ENCODE measurements around the gene MT2A. TPM values are rescaled to one million over a fixed set of nuclear protein-coding genes. Genes with fewer than 3 reads are reported as not detected.
A peak's percentile ranks its signal among the peaks of the same experiment; 100 is the strongest.

Gene MT2A
- total and polyA plus RNA-seq, 2 of the 13 experiments (the other 11 are each of a cell fraction or from before 2014, with no cell fraction given) = 135 to 371 TPM

GRCh38 chr16:56643080-56643778 is 34.8 kb downstream of the MT2A start (continued):
- TF ChIP-seq HNF4G (IDR thresholded peaks at IDR 0.05; ENCODE audit: borderline replicate concordance, low read depth, low read length) = no peak
- peak; percentile 21; the same call in 1 of the 2 replicates for TF ChIP-seq HNF4G (CRISPR knock-in tag; IDR thresholded peaks at IDR 0.05; ENCODE audit: borderline replicate concordance, low read depth)
- TF ChIP-seq MTA3 (CRISPR knock-in tag; IDR thresholded peaks at IDR 0.05) = no peak
- peak; percentile 82; the same call in 1 of the 2 replicates for TF ChIP-seq CAMTA2 (CRISPR knock-in tag; IDR thresholded peaks at IDR 0.05; ENCODE audit: borderline replicate concordance)
- no peak for TF ChIP-seq NR2F2 (IDR thresholded peaks at IDR 0.05; ENCODE audit: borderline replicate concordance, low read depth)
- no peak for TF ChIP-seq U2AF2 (IDR thresholded peaks at IDR 0.05; ENCODE audit: low read depth, low read length)
- no peak for TF ChIP-seq ZNF484 (CRISPR knock-in tag; IDR thresholded peaks at IDR 0.05; ENCODE audit: borderline replicate concordance, low read depth)
- no peak for TF ChIP-seq SPEN (CRISPR knock-in tag; IDR thresholded peaks at IDR 0.05; ENCODE audit: low read depth)
- no peak for TF ChIP-seq MXD4 (CRISPR knock-in tag; IDR thresholded peaks at IDR 0.05)
- TF ChIP-seq ZFP36 (IDR thresholded peaks at IDR 0.05; ENCODE audit: borderline replicate concordance, low read depth, low read length, partially characterized antibody) = no peak
- no peak for TF ChIP-seq TOPORS (CRISPR knock-in tag; IDR thresholded peaks at IDR 0.05)
- no peak for TF ChIP-seq NFE2 (CRISPR knock-in tag; IDR thresholded peaks at IDR 0.05)
- TF ChIP-seq PLRG1 (conservative IDR thresholded peaks at IDR 0.05) = no peak
- TF ChIP-seq ZNF770 (CRISPR knock-in tag; IDR thresholded peaks at IDR 0.05) = no peak
- TF ChIP-seq ZNF362 (CRISPR knock-in tag; IDR thresholded peaks at IDR 0.05; ENCODE audit: borderline replicate concordance) = no peak
- TF ChIP-seq MIER3 (CRISPR knock-in tag; IDR thresholded peaks at IDR 0.05; ENCODE audit: borderline replicate concordance) = no peak
- TF ChIP-seq POLR2AphosphoS2 (IDR thresholded peaks at IDR 0.05; ENCODE audit: low read depth, low read length) = no peak
- peak; percentile 56; the same call in 1 of the 2 replicates for TF ChIP-seq NFKB2 (CRISPR knock-in tag; IDR thresholded peaks at IDR 0.05; ENCODE audit: borderline replicate concordance)
- no peak for TF ChIP-seq RBFOX2 (IDR thresholded peaks at IDR 0.05; ENCODE audit: low read depth, low read length)
- no peak for TF ChIP-seq ZFP36L2 (CRISPR knock-in tag; IDR thresholded peaks at IDR 0.05)
- no peak for TF ChIP-seq CBX2 (IDR thresholded peaks at IDR 0.05; ENCODE audit: low read depth, low read length)
- TF ChIP-seq CBX2 (CRISPR knock-in tag; IDR thresholded peaks at IDR 0.05; ENCODE audit: low read depth) = peak; percentile 58; the same call in 1 of the 2 replicates
- TF ChIP-seq TARDBP (CRISPR knock-in tag; IDR thresholded peaks at IDR 0.05) = peak; percentile 26; the same call in 1 of the 2 replicates
- TF ChIP-seq ZNF672 (CRISPR knock-in tag; IDR thresholded peaks at IDR 0.05) = no peak
- TF ChIP-seq RFX1 (IDR thresholded peaks at IDR 0.05) = no peak
- TF ChIP-seq ZNF101 (CRISPR knock-in tag; IDR thresholded peaks at IDR 0.05; ENCODE audit: borderline replicate concordance, low read depth) = no peak
- TF ChIP-seq ZMYM3 (CRISPR knock-in tag; IDR thresholded peaks at IDR 0.05) = peak; percentile 57
- TF ChIP-seq KLF13 (CRISPR knock-in tag; IDR thresholded peaks at IDR 0.05) = no peak
- TF ChIP-seq NFE2L2 (IDR thresholded peaks at IDR 0.05; ENCODE audit: low read length) = no peak
- TF ChIP-seq MLLT10 (CRISPR knock-in tag; IDR thresholded peaks at IDR 0.05) = no peak
- no peak for TF ChIP-seq HNRNPL (IDR thresholded peaks at IDR 0.05; ENCODE audit: low read depth, low read length)
